WTC11 (cell line): ENCODE results near the gene GGT6. TPM values are rescaled to one million over a fixed set of nuclear protein-coding genes. Genes with fewer than 3 reads are reported as not detected.

Experiments
- ATAC-seq: fragments of 200-7000 bp; cut with Tn5 transposase; 2 replicates; pipeline ENCODE4 v1.10.0; 2021; ENCODE audit warnings: mild to moderate bottlenecking, moderate library complexity
- CTCF ChIA-PET: fragments of 300-600 bp; sonication (Branson Sonifier 250); formaldehyde crosslinking; loops from one replicate; lab custom pipeline; 2021; ENCODE audit warnings: antibody characterized with exemption; lab: Charles Lee
- POLR2A ChIA-PET: fragments of 350-600 bp; sonication (Branson Sonifier 250); formaldehyde crosslinking; loops from one replicate; lab custom pipeline; 2021; ENCODE audit warnings: antibody characterized with exemption; lab: Charles Lee
- DNase-seq: peaks from one replicate; pipeline ENCODE4 v3.0.0; 2021; ENCODE audit warnings: low spot score
- H3K27ac Mint-ChIP-seq: 2 replicates; pipeline ENCODE4 v1.8.0; 2021; ENCODE audit warnings: mixed read lengths
- H3K27me3 Mint-ChIP-seq: 2 replicates; pipeline ENCODE4 v1.8.0; 2021; ENCODE audit warnings: low read depth, mild to moderate bottlenecking, moderate library complexity, mixed read lengths
- H3K36me3 Mint-ChIP-seq: 2 replicates; pipeline ENCODE4 v1.8.0; 2021; ENCODE audit warnings: mixed read lengths
- H3K4me1 Mint-ChIP-seq: 2 replicates; pipeline ENCODE4 v1.8.0; 2022; ENCODE audit warnings: mixed read lengths
- H3K4me3 Mint-ChIP-seq: 2 replicates; pipeline ENCODE4 v1.8.0; 2021; ENCODE audit warnings: mild to moderate bottlenecking, moderate library complexity, mixed read lengths
- H3K9me3 Mint-ChIP-seq: 2 replicates; pipeline ENCODE4 v1.8.0; 2021; ENCODE audit warnings: mixed read lengths
- CBFB ChIP-seq: sonication (generic); formaldehyde crosslinking; IDR thresholded peaks from 2 replicates; pipeline ENCODE4 v1.8.1; 2022; ENCODE audit warnings: mild to moderate bottlenecking, low read depth, missing genetic modification reagents
- ESRRA ChIP-seq: sonication (generic); formaldehyde crosslinking; IDR thresholded peaks from 2 replicates; pipeline ENCODE4 v1.8.1; 2022; ENCODE audit warnings: mild to moderate bottlenecking, missing genetic modification reagents, borderline replicate concordance
- FOXJ3 ChIP-seq: sonication (generic); formaldehyde crosslinking; IDR thresholded peaks from 2 replicates; pipeline ENCODE4 v1.9.0; 2021; ENCODE audit warnings: missing genetic modification reagents, mild to moderate bottlenecking, borderline replicate concordance
- FOXK1 ChIP-seq: sonication (generic); formaldehyde crosslinking; IDR thresholded peaks from 2 replicates; pipeline ENCODE4 v1.8.0; 2022; ENCODE audit warnings: mild to moderate bottlenecking, moderate library complexity, missing genetic modification reagents
- GTF2I ChIP-seq: fragments of 250-450 bp; sonication (Bioruptor Pico); conservative IDR thresholded peaks from 2 replicates; pipeline ENCODE4 v1.4.0; 2021; ENCODE audit warnings: mild to moderate bottlenecking
- IRF1 ChIP-seq: sonication (generic); formaldehyde crosslinking; IDR thresholded peaks from 2 replicates; pipeline ENCODE4 v1.8.0; 2023; ENCODE audit warnings: missing genetic modification reagents
- IRF2 ChIP-seq: sonication (generic); formaldehyde crosslinking; IDR thresholded peaks from 2 replicates; pipeline ENCODE4 v1.8.0; 2022; ENCODE audit warnings: low read depth, missing genetic modification reagents, borderline replicate concordance
- JAZF1 ChIP-seq: fragments of 250-450 bp; sonication (Bioruptor Pico); IDR thresholded peaks from 2 replicates; pipeline ENCODE4 v1.9.0; 2021; ENCODE audit warnings: moderate library complexity, mild to moderate bottlenecking, inconsistent platforms
- JUN ChIP-seq: sonication (generic); formaldehyde crosslinking; IDR thresholded peaks from 2 replicates; pipeline ENCODE4 v1.8.0; 2023; ENCODE audit warnings: mild to moderate bottlenecking, missing genetic modification reagents
- NFATC4 ChIP-seq: fragments of 250-450 bp; sonication (Bioruptor Pico); IDR thresholded peaks from 2 replicates; pipeline ENCODE4 v1.9.0; 2021; ENCODE audit warnings: mild to moderate bottlenecking
- NFE2L1 ChIP-seq: sonication (generic); formaldehyde crosslinking; IDR thresholded peaks from 2 replicates; pipeline ENCODE4 v1.8.1; 2023; ENCODE audit warnings: missing genetic modification reagents
- NR1H2 ChIP-seq: sonication (generic); formaldehyde crosslinking; IDR thresholded peaks from 2 replicates; pipeline ENCODE4 v1.9.0; 2021; ENCODE audit warnings: mild to moderate bottlenecking, moderate library complexity, missing genetic modification reagents
- PRDM15 ChIP-seq: sonication (generic); formaldehyde crosslinking; IDR thresholded peaks from 2 replicates; pipeline ENCODE4 v1.8.0; 2022; ENCODE audit warnings: missing genetic modification reagents
- RORB ChIP-seq: fragments of 250-450 bp; sonication (Bioruptor Pico); IDR thresholded peaks from 2 replicates; pipeline ENCODE4 v1.9.0; 2021; ENCODE audit warnings: mild to moderate bottlenecking
- TEAD1 ChIP-seq: sonication (generic); formaldehyde crosslinking; IDR thresholded peaks from 2 replicates; pipeline ENCODE4 v1.8.0; 2022; ENCODE audit warnings: mild to moderate bottlenecking, missing genetic modification reagents
- USF1 ChIP-seq: sonication (generic); formaldehyde crosslinking; IDR thresholded peaks from 2 replicates; pipeline ENCODE4 v1.8.0; 2022; ENCODE audit warnings: mild to moderate bottlenecking, missing genetic modification reagents
- ZBTB21 ChIP-seq: sonication (generic); formaldehyde crosslinking; IDR thresholded peaks from 2 replicates; pipeline ENCODE4 v1.8.1; 2023; ENCODE audit warnings: mild to moderate bottlenecking, missing genetic modification reagents, borderline replicate concordance
- ZNF219 ChIP-seq: sonication (generic); formaldehyde crosslinking; IDR thresholded peaks from 2 replicates; pipeline ENCODE4 v1.8.0; 2023; ENCODE audit warnings: missing genetic modification reagents, mild to moderate bottlenecking, borderline replicate concordance
- ZNF232 ChIP-seq: sonication (generic); formaldehyde crosslinking; IDR thresholded peaks from 2 replicates; pipeline ENCODE4 v1.8.0; 2022; ENCODE audit warnings: mild to moderate bottlenecking, missing genetic modification reagents
- ZNF396 ChIP-seq: fragments of 250-450 bp; sonication (Bioruptor Pico); IDR thresholded peaks from 2 replicates; pipeline ENCODE4 v1.8.0; 2021; ENCODE audit warnings: mild to moderate bottlenecking, moderate library complexity, borderline replicate concordance
- ZSCAN18 ChIP-seq: fragments of 250-450 bp; sonication (Bioruptor Pico); IDR thresholded peaks from 2 replicates; pipeline ENCODE4 v2.1.2; 2022; ENCODE audit warnings: mild to moderate bottlenecking, moderate library complexity
- total RNA-seq: library from RNA; stranded (reverse); gene quantifications from 3 replicates; pipeline ENCODE4 v1.2.3, GENCODE V29; 2021
- TF ChIP-seq, protein P1 (sequence below): sonication (generic); formaldehyde crosslinking; IDR thresholded peaks from 2 replicates; pipeline ENCODE4 v1.8.1; 2022; ENCODE audit warnings: low read depth, mild to moderate bottlenecking, moderate library complexity, missing genetic modification reagents, borderline replicate concordance
- TF ChIP-seq, protein P2 (sequence below): sonication (generic); formaldehyde crosslinking; IDR thresholded peaks from 2 replicates; pipeline ENCODE4 v1.8.1; 2023; ENCODE audit warnings: mild to moderate bottlenecking, missing genetic modification reagents, moderate library complexity
- TF ChIP-seq, protein P3 (sequence below): sonication (generic); formaldehyde crosslinking; IDR thresholded peaks from 2 replicates; pipeline ENCODE4 v1.8.1; 2023; ENCODE audit warnings: mild to moderate bottlenecking, missing genetic modification reagents, moderate library complexity

Gene GGT6
- total RNA-seq, 1 experiment from 2014 or later: 0.07 TPM

DNA sequence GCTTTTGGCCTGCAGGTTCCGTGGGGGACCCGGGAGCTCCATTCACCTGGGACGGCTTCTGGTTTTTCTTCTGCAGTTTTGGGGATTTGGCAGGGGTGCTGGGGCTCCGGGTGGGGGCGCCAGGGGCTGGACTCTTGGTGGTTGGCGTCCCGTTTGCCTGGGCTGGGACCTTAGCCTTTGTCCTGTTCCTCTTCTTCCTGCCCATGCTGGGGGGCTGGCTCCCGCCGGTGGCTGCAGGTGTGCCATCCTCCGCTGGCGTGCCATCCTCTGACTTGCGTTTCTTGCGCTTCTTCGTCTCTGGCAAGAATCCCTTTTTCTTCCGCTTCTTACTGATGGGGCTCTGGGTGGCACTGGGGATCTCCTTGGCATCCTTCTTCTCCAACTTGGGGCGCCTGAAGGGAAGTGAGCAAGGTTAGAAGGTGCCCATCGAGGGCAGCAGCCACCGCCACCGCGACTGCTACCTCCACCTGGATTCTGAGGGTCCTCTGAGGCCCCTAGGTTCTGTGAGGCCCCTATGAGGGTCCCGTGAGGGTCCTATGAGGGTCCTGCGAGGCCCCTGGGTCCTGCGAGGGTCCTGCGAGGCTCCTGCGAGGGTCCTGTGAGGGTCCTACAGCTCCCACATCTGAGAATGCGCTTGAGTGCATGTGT is 20.7 kb downstream of the GGT6 start:
- Mint-ChIP-seq H3K27me3 (peaks cover 5% of the 10 kb centered on the region), H3K36me3 (peaks cover 23% of the 10 kb centered on the region), H3K27ac (no peak overlapping the region), H3K4me1 (peaks cover 15% of the 10 kb centered on the region), H3K4me3 (no peak overlapping the region), H3K9me3 (no peaks in the 10 kb centered on the region)
- ChIA-PET CTCF (interaction anchor here (0.6 to 8.2 kb wide), 7 partner anchors 10 to 119 kb away, joined by 3 to 57 read pairs (median 4); partner anchors contain the start of genes SPNS2 and SPNS3), POLR2A (interaction anchor here (3.2 kb wide), 1 partner anchor 12 kb away, joined by 7 read pairs; no protein-coding TSS in a partner anchor)
- DNase-seq (no peak), ATAC-seq (no peak)
- TF ChIP-seq NFATC4 (CRISPR knock-in tag) (no peak), ZBTB21 (CRISPR knock-in tag) (no peak), GTF2I (no peak), ZNF232 (no peak), ZNF219 (CRISPR knock-in tag) (no peak), IRF1 (CRISPR knock-in tag) (no peak), CBFB (CRISPR knock-in tag) (no peak), TEAD1 (CRISPR knock-in tag) (no peak), PRDM15 (CRISPR knock-in tag) (no peak), USF1 (CRISPR knock-in tag) (no peak), NFE2L1 (no peak), ESRRA (no peak), FOXJ3 (CRISPR knock-in tag) (no peak), FOXK1 (no peak), JUN (CRISPR knock-in tag) (no peak), IRF2 (CRISPR knock-in tag) (no peak), NR1H2 (no peak)
- TF ChIP-seq, protein P1, sequence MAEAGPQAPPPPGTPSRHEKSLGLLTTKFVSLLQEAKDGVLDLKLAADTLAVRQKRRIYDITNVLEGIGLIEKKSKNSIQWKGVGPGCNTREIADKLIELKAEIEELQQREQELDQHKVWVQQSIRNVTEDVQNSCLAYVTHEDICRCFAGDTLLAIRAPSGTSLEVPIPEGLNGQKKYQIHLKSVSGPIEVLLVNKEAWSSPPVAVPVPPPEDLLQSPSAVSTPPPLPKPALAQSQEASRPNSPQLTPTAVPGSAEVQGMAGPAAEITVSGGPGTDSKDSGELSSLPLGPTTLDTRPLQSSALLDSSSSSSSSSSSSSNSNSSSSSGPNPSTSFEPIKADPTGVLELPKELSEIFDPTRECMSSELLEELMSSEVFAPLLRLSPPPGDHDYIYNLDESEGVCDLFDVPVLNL (CRISPR knock-in tag): no peak
- TF ChIP-seq, protein P2, sequence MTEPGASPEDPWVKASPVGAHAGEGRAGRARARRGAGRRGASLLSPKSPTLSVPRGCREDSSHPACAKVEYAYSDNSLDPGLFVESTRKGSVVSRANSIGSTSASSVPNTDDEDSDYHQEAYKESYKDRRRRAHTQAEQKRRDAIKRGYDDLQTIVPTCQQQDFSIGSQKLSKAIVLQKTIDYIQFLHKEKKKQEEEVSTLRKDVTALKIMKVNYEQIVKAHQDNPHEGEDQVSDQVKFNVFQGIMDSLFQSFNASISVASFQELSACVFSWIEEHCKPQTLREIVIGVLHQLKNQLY (CRISPR knock-in tag): no peak

DNA sequence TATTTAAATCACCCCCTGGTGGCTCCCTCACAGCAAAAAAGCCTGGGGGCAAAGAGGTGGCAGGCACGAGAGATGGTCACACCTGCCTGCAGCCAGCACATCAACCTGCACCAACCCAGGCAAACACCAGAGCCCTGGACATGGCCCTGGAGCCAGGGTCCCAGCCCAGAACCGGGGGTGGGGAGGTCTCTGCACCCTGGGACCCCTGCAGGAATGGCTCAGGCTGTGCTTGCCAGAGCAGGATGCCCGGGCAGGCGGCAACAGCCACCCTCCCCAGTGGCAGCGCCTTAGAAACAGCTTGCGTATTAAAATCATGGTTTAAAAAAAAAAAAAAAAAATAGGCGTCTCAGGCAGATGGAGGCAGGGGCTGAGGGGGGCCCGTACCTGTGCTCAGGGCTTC is 21.4 kb downstream of the GGT6 start:
- CTCF ChIA-PET: interaction anchor here (0.7 to 8.2 kb wide), 6 partner anchors 11 to 118 kb away, joined by 3 to 57 read pairs (median 5); partner anchors contain the start of gene SPNS2
- DNase-seq (no peak), ATAC-seq (no peak)
- Mint-ChIP-seq H3K27me3 (peaks cover 8% of the 10 kb centered on the region), H3K4me3 (no peak overlapping the region), H3K4me1 (peaks cover 18% of the 10 kb centered on the region), H3K36me3 (peaks cover 22% of the 10 kb centered on the region), H3K27ac (no peak overlapping the region), H3K9me3 (no peaks in the 10 kb centered on the region)
- TF ChIP-seq NFE2L1 (no peak), JAZF1 (CRISPR knock-in tag) (no peak), NR1H2 (no peak), ZNF396 (CRISPR knock-in tag) (no peak), RORB (CRISPR knock-in tag) (no peak), ZSCAN18 (no peak)
- TF ChIP-seq, protein P3, sequence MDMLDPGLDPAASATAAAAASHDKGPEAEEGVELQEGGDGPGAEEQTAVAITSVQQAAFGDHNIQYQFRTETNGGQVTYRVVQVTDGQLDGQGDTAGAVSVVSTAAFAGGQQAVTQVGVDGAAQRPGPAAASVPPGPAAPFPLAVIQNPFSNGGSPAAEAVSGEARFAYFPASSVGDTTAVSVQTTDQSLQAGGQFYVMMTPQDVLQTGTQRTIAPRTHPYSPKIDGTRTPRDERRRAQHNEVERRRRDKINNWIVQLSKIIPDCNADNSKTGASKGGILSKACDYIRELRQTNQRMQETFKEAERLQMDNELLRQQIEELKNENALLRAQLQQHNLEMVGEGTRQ: no peak
- POLR2A ChIA-PET: interaction anchor here (1.1 to 3.2 kb wide), 2 partner anchors 13 to 15 kb away, joined by 4 to 7 read pairs; no protein-coding TSS in a partner anchor
